NCI-H510A (cell line): Measurements from ENCODE around the gene TIMP1.
A peak's percentile ranks its signal among the peaks of the same experiment; 100 is the strongest.
"Not testable (repeated sequence)": the region's sequence is repeated elsewhere in the genome, so short reads cannot be mapped to it uniquely, and the experiment has no call there.

ENCODE experiments used
- DNase-seq: peaks from one replicate; lab custom pipeline; 2025; lab: John Stamatoyannopoulos, UW

Gene TIMP1

DNA sequence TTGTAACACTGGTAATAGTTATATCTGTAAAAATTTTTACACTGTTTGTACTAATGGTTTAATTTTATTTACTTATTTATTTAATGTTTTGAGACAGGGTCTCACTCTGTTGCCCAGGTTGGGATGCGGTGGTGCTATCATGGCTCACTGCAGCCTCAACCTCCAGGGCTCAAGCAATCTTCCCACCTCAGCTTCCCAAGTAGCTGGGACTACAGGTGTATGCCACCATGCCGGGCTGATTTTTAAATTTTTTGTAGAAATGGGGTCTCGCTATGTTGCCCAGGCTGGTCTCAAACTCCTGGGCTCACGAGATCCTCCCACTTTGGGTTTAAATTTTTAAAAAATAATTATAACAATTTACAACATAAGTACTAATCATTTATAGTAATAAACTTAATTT lies 20.9 kb downstream of the TIMP1 start:
- not testable (repeated sequence) for DNase-seq

DNA sequence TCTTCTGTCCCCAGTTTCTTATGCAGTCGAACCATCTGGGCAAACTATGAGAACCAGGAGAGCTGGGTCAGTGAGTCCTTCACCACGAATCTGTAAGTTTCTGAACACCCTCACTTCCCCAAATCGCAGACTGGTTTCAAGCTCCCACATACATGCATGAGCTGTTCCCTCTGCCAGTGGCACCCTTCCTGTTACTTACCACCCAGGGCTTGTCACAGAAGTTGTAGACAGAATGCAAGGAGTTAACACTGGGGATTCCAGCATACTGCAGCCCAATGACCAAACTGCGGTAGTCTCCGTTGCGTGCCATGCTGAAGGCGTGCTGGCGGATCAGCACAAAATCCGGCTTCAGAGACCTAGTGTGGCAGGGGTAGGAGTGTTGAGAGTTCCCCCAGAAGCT lies 22.8 kb downstream of the TIMP1 start:
- no peak for DNase-seq

- no peak for DNase-seq
These were observed 24.9 kb downstream of the TIMP1 start for GRCh38 chrX:47607091-47607490.

- no peak for DNase-seq
These were observed 26.0 kb downstream of the TIMP1 start for GRCh38 chrX:47608130-47608810.

- DNase-seq, result no peak
These were observed 28.3 kb downstream of the TIMP1 start for GRCh38 chrX:47610511-47610910.

GRCh38 chrX:47611489-47611888 lies 29.3 kb downstream of the TIMP1 start:
- DNase-seq, result no peak

GRCh38 chrX:47611926-47612325 lies 29.7 kb downstream of the TIMP1 start:
- DNase-seq, result no peak

DNA sequence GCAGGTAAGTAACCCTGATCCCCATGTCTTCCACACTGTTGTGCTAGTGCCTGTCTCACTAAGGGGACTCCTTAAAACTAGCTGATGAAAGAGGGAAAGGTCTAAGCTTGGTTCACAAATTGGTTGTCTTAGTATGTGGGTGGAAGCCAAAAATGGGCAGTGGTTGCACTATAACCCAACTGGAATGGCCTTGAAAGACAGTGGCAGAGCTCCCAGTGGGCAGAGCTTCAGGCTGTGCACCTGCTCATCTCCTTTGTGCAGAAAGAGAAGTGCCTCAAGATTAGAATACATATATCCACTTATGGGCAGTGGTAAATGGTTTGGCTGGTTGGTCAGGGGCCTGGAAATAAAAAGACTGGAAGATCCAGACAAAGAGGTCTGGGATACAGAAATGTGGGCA lies 30.2 kb downstream of the TIMP1 start:
- no peak for DNase-seq

DNA sequence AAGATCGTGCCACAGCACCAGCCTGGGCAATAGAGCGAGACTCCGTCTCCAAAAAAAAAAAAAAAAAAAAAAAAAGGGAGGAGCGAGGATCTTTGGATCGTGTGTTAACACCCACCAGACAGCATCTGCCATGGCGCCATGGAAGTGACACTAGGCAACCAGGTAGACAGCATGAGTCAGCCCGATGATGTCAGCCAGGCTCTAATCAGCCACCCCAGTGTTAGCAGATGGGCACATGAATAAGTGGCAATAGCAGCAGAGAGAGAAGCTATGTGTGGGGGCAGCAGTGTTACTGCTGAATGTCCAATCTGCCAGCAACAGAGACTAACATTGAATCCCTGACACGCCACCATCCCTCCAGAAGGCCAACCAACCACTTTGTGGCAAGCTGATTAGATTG lies 30.8 kb downstream of the TIMP1 start:
- no peak for DNase-seq

DNA sequence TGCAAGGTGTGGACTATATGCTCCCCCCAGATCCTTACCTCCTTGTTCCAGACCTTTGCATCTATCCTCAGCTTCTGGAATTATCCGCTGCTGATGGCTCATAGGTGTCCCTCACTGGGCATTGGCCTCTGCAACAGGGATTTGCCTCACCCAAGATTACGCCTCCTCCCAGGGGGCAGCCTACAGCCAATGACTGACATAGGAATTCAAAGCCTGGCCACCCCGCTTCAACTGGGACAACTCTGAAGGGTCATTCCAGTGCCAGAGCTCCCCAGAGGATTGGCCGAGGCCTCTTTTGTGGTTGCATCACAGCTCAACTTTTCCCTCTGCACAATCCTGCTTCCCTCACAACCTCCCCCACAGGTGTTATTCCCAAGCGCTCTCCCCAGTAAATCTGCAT lies 32.4 kb downstream of the TIMP1 start:
- DNase-seq, result no peak

DNA sequence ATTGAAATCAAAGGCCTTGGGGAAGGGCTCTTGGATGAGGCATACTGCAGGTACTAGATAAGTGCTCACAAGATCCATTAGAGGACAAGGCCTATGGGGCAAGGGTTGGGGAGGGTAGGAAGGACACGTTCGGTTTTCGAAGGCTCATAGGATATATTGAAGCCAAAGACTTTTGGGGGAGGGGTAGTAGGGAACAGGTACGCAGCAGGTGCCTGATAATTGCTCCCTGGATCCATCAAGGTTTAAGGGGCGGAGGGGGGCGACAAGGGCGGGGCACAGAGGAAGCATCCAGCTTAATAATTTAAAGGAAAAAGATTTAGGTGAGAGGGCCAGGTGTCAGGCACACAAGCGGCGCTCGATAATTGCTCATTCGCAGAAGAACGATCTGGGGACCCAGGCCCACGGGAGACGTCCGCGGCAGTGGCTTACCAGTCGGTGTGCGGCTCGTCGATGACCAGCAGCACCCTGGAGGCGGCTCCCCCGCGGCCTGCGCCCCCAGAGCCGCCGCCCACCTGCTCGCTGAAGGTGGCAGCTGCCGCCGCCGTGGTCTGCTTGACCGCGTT lies 36.8 kb downstream of the TIMP1 start:
- no peak for DNase-seq

DNA sequence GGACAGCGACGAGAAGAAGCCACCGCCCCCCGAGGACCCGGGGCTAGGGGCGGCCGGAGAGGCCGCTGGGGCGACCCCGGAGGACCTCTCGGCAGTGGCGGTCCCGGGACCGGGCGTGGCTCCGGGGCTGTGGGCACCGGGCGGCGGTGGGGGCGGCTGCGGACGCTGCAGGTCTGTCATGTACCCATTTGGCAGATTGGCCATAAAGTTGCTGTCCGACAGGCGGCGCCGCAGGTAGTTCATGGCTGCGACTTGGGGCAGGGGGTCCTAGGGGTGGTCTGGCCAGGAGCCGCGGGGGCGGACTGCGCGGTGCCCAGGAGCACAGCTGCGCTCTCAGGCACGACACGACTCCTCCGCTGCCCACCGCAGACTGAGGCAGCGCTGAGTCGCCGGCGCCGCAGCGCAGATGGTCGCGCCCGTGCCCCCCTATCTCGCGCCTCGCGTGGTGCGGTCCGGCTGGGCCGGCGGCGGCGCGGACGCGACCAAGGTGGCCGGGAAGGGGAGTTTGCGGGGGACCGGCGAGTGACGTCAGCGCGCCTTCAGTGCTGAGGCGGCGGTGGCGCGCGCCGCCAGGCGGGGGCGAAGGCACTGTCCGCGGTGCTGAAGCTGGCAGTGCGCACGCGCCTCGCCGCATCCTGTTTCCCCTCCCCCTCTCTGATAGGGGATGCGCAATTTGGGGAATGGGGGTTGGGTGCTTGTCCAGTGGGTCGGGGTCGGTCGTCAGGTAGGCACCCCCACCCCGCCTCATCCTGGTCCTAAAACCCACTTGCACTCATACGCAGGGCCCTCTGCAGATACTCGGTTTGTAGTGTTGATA lies 37.5 kb downstream of the TIMP1 start, which contains the start of gene SYN1:
TSS of gene SYN1 (minus strand) at position 372 of the 817 bp plus-strand sequence. CDS start at position 243, 129 bp downstream.
- peak; percentile 68 for DNase-seq

DNA sequence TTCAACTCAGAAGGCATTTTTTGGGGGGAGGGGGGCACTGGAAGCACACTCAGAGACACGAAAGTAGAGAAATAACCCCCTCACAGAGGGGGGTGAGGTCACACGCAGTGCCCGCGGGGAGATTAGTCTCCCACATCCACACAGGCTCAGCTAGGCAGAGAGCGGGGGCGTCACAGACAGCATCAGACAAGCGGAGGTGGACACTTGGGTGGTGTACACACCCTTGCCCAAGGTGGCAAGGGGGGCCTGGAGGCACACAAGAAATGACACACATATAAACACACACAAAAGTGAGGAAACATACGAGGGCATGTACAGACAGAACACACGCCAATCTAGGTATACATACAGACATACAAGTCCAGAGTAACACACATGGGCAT lies 38.1 kb downstream of the TIMP1 start:
- DNase-seq, result no peak

DNA sequence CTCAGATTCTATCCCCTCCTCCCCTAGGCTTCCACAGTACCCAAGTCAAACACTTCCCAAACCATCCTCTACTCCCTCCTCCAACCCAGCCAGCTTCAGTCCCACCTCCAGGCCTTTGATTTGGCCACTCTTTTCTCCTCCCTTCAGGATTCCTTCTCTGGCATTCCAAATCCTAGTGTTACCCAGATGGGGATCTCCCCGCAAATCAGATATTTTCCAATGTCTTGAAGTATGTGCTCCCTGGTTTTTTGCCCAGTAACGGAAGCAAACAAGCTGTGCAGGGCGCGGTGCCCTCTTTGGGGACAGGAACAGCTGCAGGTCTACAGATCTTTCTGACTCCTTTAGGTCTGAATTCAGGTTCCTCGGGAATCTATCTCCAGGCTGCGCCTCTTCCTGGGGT lies 39.6 kb downstream of the TIMP1 start:
- DNase-seq, result no peak

DNA sequence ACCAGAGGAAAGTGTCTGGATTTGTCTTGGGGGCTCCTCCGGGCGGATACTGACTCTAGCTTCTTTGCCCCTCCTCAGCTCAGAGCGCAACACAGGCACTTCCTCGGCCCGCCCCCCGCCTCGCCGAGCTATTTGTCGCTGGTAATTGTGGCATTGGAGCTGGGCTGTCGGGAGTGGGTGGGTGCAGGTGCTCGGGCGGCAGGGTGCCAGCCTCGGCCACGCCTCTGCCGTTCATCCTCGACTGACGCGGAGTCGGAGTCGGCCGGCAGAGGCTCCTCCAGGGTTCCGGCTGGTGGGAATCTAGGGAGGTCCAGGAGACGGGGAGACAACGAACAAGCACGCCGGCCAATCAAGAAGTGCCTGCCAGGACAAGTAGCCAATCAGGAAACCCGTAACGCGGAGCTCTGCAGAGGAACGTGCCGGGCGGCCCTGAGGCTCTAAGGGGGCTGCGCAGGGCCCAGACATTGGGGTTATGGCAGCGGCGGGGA lies 41.3 kb downstream of the TIMP1 start:
- DNase-seq, result peak; percentile 84

- DNase-seq, result no peak
These were observed 43.1 kb downstream of the TIMP1 start for GRCh38 chrX:47625365-47625764.

GRCh38 chrX:47628982-47629381 lies 46.7 kb downstream of the TIMP1 start:
- no peak for DNase-seq

GRCh38 chrX:47629419-47630200 lies 47.4 kb downstream of the TIMP1 start, which contains the start of gene CFP:
TSS of gene CFP (minus strand) at chrX:47629930. CDS start at chrX:47629844, 86 bp downstream.
- DNase-seq, result no peak

GRCh38 chrX:47631676-47632075 lies 49.4 kb downstream of the TIMP1 start:
- DNase-seq, result no peak

DNA sequence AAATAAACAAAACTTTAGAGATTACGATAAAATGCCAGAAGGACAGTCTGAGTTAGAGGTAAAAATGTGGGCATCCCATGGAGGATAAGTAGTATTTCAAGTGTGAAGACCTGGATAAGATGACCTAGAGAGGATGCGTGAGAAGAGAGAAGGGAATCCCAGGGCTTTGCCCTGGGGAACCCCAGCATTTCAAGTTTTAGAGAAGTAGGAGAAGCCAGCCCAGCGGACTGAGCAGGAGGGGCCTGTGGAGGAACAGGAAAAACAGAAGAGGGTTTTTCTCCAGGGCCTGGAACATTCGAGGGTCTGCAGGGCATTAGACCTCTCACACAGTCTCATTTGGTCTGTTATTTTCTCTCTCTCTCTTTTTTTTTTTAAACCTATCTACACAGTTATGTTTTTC lies 50.4 kb downstream of the TIMP1 start:
- DNase-seq, result no peak

DNA sequence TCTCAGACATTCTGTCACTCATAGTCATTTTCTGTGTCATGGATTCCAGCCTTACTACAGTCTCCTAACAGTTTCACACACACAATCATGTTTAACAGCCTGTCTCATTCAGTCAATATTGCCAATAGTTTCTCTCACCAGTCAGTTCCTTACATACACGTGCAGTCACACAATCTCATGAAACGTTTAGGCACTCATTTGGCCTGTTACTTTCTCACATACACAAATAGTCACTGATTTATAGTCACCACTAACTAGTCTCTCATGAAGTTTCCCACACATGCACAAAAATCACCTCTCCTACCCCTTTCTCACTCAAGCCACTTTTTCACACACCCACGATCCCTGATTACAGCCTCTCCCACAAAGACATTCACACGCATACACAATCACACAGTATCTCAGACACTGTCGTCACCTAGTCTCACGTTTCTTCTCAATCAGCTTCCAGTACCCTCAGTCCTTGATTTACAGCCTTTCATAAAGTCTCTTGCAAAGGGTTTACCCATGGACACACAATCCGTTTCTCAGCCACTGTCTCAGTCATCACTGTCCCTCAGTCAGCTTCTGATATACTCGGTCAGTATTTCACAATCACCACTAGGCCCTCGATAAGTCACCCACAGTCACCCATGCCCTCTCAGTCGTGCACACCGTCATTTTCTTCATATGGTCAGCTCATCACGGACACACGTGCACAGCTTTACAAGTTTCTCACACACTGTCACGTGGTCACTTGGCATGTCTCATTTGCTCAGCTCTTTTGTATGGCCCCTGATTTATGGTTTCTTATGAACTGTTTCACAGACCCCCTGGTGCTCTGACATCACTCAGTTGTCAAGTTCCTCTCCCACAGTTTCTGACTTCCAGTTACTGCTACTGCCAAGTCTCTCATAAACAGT lies 51.7 kb downstream of the TIMP1 start:
- DNase-seq, result no peak
